ENCODE data around the gene SUGCT.

Gene SUGCT

GRCh38 chr7:40753455-40753854, 618.6 kb downstream of the SUGCT start:
- DNase-seq, result no peak

GRCh38 chr7:40755438-40755837, 620.6 kb downstream of the SUGCT start:
- DNase-seq, result no peak

GRCh38 chr7:40757109-40757508, 622.3 kb downstream of the SUGCT start:
- no peak for DNase-seq

DNA sequence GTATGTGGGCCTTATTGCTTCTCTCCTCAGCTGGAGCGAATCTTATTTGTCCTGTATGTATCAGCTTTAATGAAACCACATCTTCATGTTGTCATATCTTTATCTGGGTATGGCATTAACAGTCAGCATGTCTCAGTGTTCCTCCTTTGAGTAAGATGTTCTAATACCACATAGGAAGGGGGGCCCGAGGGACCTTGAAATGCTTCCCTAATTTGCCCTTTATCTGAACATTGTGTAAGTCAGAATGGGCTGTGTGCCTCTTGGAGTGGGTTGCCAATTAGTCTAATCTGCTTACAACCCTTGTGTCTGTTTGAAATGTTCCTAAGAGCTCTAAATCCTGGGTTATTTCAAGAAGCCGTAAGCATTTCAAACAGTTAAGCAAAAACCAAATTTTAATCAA, 623.8 kb downstream of the SUGCT start:
- DNase-seq, result no peak

DNA sequence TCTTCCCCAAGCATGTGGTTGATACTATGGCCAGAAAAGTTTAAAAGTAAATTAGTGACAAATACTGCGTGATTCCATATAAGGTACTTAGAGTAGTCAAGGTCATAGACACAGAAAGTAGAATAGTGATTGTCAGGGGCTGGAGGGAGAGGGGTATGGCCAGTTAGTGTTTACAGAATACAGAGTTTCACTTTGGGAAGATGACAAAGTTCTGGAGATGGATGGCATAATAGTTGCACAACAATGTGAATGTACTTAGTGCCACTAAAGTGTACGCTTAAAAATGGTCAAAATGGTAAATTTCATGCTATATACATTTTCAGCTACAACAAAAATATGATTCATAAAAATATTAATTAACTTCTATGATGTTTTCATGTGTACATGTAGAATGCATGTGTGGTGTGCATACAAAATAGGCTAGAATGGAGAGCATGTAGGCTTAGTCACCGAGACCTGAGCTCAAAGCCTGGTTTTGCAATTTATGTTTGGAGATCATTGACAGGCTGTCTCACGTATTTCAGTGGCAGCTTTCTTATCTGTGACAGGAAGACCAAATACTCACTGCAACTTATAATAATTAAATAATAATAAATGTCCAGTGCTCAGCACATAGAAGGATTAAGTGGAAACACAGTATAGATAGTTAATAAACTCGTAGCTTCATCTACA, 625.6 kb downstream of the SUGCT start:
- DNase-seq, result no peak

GRCh38 chr7:40760987-40761386, 626.2 kb downstream of the SUGCT start:
- DNase-seq, result no peak

GRCh38 chr7:40761762-40762560, 627.2 kb downstream of the SUGCT start:
- no peak for DNase-seq

DNA sequence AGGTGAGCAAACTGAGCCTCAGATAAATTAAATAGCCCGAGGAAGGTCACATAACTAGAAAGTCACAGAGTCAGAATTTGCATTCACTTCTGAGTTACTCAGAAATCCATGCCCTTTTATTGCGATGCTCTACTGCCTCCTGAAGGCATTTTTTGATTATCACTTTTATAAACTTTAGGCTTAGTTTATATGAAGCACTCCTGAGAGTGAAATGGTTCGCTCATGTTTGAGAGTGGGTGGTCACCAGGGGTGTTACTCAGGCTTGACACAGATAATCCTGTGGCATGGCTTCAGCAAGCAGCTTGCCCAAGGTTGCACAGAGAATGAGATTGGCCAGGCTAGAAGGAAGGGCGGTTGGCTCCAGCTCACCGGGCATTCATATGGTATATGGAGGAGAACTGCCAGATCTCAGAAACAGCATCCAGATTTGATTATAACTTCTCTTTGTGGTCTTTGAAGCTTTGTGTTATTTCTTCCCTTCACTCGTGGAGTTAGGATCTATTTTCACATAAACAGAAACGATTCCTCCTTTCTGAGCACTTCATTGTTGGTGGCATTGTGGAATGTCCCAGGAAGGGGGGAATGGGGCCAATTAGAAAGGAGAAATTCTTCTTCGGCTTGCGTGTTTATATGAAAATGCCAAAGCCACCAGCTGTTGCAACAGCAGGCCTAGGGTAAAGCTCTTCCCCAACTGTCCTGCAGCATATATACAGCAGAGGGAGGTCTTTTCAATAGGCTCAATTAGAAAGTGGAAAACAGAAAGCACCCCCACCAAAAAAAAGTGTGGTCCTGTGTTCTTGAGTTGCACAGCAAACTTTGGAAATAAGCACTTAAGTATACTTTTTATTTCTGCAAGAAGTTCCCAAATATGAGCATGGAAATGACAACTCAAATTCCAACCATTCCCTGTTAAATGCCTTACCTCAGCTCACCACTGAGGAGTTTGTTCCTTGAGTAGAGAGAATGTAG, 628.8 kb downstream of the SUGCT start:
- DNase-seq, result no peak

GRCh38 chr7:40765639-40766038, 630.8 kb downstream of the SUGCT start:
- no peak for DNase-seq

DNA sequence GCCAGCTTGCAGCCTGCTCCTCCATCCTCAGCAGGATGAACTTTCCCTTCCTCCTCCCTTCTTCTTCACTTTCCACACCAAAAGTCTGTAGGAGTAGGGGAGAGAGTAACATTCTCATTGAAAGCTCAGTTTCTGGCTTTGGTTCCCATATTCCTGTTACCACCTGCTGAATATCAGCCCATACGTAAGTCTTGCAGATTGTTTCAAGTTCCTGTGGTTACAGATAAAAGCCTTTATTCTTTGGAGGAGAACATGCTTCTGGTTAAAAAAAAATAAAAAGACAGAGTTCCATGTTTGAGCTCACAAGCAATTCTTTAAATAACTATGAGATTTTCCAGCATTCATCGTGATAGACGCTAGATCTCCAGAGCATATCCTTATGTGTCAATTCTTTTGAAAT, 637.3 kb downstream of the SUGCT start:
- no peak for DNase-seq

DNA sequence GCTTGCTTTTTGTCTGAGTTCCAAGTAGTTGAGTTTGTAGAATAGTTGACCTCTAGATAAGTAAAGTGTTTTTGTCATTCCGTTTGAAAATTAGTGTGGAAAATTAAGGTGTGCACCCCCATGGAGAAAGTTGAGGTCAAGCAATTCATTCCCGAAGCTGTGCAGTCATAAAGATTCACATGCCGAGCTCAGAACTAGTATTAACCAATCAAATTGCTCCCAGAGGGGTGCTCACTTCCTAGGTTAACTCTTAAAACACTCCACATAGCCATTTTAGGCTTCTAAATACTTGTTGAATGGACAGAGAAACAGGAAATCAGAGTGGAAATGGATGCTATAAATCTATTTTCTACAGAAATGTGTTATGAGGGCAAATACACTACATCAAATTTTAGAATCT, 638.9 kb downstream of the SUGCT start:
- DNase-seq, result no peak

- DNase-seq, result no peak
These were observed 641.1 kb downstream of the SUGCT start for GRCh38 chr7:40775877-40776276.

- DNase-seq, result no peak
These were observed 643.0 kb downstream of the SUGCT start for GRCh38 chr7:40777730-40778312.

- no peak for DNase-seq
These were observed 645.7 kb downstream of the SUGCT start for GRCh38 chr7:40780460-40780859.

- no peak for DNase-seq
These were observed 648.0 kb downstream of the SUGCT start for GRCh38 chr7:40782836-40783235.

DNA sequence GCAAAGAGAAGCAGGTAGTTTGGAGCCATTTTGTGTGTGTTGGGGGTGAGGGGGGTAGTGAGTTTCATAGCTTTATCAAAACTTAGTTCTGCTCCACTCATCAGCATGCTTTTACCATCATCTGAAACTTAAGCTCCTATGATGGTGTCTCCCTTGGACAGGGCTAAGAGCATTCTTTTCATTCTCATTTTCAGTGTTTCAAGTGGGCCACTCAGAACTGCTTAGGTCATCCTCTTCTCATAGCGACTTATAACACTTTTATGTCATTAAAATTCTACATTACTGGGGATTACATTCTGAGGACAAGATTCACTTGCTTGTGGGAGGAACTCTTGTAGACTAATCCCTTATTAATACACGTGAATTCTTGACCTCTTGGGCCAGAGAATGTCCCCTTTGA, 649.4 kb downstream of the SUGCT start:
- DNase-seq, result no peak

DNA sequence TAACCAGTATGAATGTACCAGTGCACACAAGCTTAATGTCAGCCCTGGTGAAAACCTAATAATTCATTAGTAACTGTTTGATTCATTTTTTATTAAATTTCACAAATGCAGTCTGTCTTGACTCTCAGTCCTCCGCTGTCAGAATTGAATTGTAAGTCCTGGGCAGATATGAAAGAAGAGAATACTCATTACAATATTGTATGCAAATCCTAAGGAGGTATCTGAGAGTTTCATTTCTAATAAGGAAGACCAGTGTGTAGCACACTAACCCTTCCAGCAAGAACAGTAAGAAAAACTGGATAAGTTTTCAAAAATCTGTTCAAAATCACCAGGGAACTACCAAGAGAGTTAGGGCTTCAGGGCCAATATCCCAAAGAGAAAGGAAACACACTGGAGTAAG, 652.1 kb downstream of the SUGCT start:
- no peak for DNase-seq

DNA sequence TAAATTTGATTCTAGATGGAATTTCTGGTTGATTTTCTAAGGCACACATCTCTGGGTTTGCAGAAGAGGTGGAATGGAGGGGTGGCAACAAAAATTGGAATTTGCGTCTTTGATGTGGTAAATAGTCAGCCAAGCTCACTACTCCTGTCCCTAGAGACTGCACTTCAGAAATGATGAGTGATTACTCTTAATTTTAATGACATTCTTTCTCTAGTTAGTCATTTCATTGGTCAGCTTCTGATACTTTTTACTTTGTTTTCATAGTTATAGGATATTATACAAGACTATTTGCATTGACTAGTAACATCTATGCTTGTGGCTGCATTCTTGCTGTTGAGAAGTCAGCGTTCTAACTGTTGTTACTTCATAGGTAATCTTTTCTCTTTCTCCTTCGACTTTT, 658.3 kb downstream of the SUGCT start:
- DNase-seq, result no peak

DNA sequence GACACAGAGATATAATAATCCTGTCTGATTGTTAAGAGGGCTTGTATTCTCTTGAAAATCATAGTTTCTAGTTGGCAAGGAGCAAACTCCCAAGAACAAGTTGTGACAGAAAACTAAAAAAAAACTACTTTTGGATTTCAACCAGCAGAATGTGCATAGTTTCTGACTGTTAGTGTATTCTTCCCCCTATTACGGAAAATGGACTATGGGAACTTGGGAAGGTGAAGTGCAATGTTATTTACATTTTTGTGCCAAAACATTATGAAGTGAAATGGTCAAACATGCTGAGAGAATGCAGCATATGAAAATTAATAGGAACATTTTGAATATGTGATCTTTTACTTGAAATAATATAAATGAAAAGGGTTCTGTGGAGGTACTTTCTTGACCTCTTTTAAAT, 660.8 kb downstream of the SUGCT start:
- no peak for DNase-seq

- no peak for DNase-seq
These were observed 661.9 kb downstream of the SUGCT start for GRCh38 chr7:40796723-40797122.

DNA sequence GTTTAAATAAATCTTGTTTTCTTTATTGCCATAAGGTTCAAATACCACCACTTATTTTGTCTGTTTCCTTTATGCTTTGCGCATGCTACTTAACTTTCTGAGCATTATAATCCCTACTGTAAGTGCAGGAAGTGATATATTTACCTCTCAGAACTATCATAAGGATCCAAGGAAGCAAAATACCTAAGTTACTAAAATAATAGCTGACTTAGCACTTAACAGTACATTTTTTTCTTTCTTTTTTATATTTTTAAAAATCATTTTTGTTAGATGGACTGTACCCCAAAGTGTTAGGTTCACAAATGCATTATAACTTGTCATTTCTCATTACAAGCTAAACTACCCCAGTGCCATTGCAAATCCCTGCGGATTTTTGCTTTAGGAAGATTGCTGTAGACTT, 663.8 kb downstream of the SUGCT start:
- no peak for DNase-seq

GRCh38 chr7:40799493-40800403, 664.9 kb downstream of the SUGCT start:
- DNase-seq, result no peak

All from NCI-H187 (cell line).